HUES6 (cell line): ENCODE results near the gene FRRS1.
"Not testable (repeated sequence)": the region's sequence is repeated elsewhere in the genome, so short reads cannot be mapped to it uniquely, and the experiment has no call there.

Source experiments
- H3K27ac ChIP-seq: 2 replicates; pipeline ENCODE4 v1.7.0; 2013; ENCODE audit warnings: low read depth, mild to moderate bottlenecking, low read length, inconsistent platforms
- H3K27me3 ChIP-seq: 2 replicates; pipeline ENCODE4 v1.6.1; 2013; ENCODE audit warnings: low read length; ENCODE audit not compliant: control insufficient read depth, insufficient read depth
- H3K36me3 ChIP-seq: 2 replicates; pipeline ENCODE4 v1.6.1; 2013; ENCODE audit warnings: low read length; ENCODE audit not compliant: control insufficient read depth, insufficient read depth
- H3K4me1 ChIP-seq: 2 replicates; pipeline ENCODE4 v1.6.1; 2013; ENCODE audit warnings: low read length; ENCODE audit not compliant: control insufficient read depth, insufficient read depth
- H3K4me3 ChIP-seq: 2 replicates; pipeline ENCODE4 v1.5.1; 2013; ENCODE audit warnings: low read depth, low read length
- H3K9ac ChIP-seq: one replicate; pipeline ENCODE4 v1.6.1; 2013; ENCODE audit warnings: mild to moderate bottlenecking, low read length
- H3K9me3 ChIP-seq: 2 replicates; pipeline ENCODE4 v1.6.1; 2013; ENCODE audit warnings: low read depth, low read length; ENCODE audit not compliant: control insufficient read depth, insufficient read depth

Gene FRRS1

DNA sequence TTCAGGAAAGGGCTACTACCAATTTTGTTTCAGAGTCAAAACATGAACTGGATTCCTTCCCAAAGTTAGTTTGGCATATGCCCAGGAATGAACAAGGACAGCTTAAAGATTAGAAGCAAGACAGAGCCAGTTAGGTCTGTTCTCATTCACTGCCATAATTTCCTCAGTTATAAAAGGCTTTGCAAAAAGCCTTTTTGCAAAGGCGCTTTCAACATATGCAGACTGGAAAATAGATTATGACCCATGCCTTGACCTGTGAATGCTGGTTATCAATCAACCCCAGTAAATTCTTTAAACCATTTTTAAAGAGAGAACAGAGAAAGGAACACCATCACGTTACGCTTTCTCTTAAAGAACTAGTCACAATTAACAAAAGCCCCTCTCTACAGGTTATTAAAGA, 1.7 kb upstream of the FRRS1 start:
- no peaks in the 10 kb centered on the region for H3K4me1 ChIP-seq
- no peaks in the 10 kb centered on the region for H3K27me3 ChIP-seq
- H3K36me3 ChIP-seq, result no peaks in the 10 kb centered on the region
- H3K9ac ChIP-seq, result no peak overlapping the region
- no peaks in the 10 kb centered on the region for H3K9me3 ChIP-seq
- no peak overlapping the region for H3K4me3 ChIP-seq
- no peak overlapping the region for H3K27ac ChIP-seq

- Histone ChIP-seq H3K27me3 (no peaks in the 10 kb centered on the region), H3K4me3 (no peak overlapping the region), H3K27ac (no peak overlapping the region), H3K9ac (no peak overlapping the region), H3K36me3 (no peaks in the 10 kb centered on the region), H3K9me3 (no peaks in the 10 kb centered on the region), H3K4me1 (no peaks in the 10 kb centered on the region)
These were observed 1.5 kb downstream of the FRRS1 start for GRCh38 chr1:99764909-99765308.

DNA sequence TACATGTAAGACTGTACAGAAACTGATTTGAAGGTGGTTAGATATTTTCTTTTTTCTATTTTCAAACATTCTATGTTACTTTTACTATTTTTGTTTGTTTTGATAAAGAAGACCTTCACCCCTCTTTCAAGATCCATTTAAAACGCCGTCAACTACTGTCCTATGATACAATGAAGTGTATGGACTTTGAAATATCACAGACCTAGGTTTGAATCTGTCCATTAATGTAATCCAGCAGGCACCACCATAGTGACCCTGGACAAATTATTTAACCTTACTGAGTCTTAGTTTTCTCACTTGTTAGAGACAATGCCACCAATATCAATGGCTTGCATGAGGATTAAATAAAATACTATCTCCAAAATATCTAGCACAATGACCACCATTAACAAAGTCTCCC, 2.0 kb downstream of the FRRS1 start:
- H3K4me1 ChIP-seq, result no peaks in the 10 kb centered on the region
- H3K9me3 ChIP-seq, result peaks cover 4% of the 10 kb centered on the region; the same call in 1 of the 2 replicates

GRCh38 chr1:99763956-99764355, 2.5 kb downstream of the FRRS1 start:
- H3K9me3 ChIP-seq, result peaks cover 9% of the 10 kb centered on the region; the same call in 1 of the 2 replicates
- H3K4me3 ChIP-seq, result no peak overlapping the region
- H3K9ac ChIP-seq, result no peak overlapping the region
- no peaks in the 10 kb centered on the region for H3K27me3 ChIP-seq
- H3K4me1 ChIP-seq, result no peaks in the 10 kb centered on the region
- no peaks in the 10 kb centered on the region for H3K36me3 ChIP-seq
- H3K27ac ChIP-seq, result no peak overlapping the region

More for the DNA sequence above, 2.0 kb downstream of the FRRS1 start:
- no peak overlapping the region for H3K9ac ChIP-seq
- H3K4me3 ChIP-seq, result no peak overlapping the region
- no peaks in the 10 kb centered on the region for H3K27me3 ChIP-seq
- H3K36me3 ChIP-seq, result no peaks in the 10 kb centered on the region
- H3K27ac ChIP-seq, result no peak overlapping the region

- no peak overlapping the region for H3K4me3 ChIP-seq
- peaks cover 12% of the 10 kb centered on the region; the same call in 1 of the 2 replicates for H3K9me3 ChIP-seq
- no peaks in the 10 kb centered on the region for H3K27me3 ChIP-seq
- H3K4me1 ChIP-seq, result peaks cover 3% of the 10 kb centered on the region; the same call in 1 of the 2 replicates
- H3K9ac ChIP-seq, result no peak overlapping the region
- no peak overlapping the region for H3K27ac ChIP-seq
- H3K36me3 ChIP-seq, result no peaks in the 10 kb centered on the region
These were observed 4.7 kb downstream of the FRRS1 start for GRCh38 chr1:99761774-99762173.

GRCh38 chr1:99759518-99760160, 6.8 kb downstream of the FRRS1 start:
- Histone ChIP-seq H3K9me3 (peaks cover 12% of the 10 kb centered on the region; the same call in 1 of the 2 replicates), H3K9ac (no peak overlapping the region), H3K27ac (no peak overlapping the region), H3K27me3 (no peaks in the 10 kb centered on the region), H3K4me3 (no peak overlapping the region), H3K4me1 (peaks cover 3% of the 10 kb centered on the region; the same call in 1 of the 2 replicates), H3K36me3 (no peaks in the 10 kb centered on the region)

GRCh38 chr1:99758686-99759517, 7.5 kb downstream of the FRRS1 start:
- H3K27me3 ChIP-seq, H3K27ac ChIP-seq, H3K4me1 ChIP-seq, H3K4me3 ChIP-seq, H3K9ac ChIP-seq, H3K36me3 ChIP-seq: not testable (repeated sequence)
- peaks cover 12% of the 10 kb centered on the region; the same call in 1 of the 2 replicates for H3K9me3 ChIP-seq

DNA sequence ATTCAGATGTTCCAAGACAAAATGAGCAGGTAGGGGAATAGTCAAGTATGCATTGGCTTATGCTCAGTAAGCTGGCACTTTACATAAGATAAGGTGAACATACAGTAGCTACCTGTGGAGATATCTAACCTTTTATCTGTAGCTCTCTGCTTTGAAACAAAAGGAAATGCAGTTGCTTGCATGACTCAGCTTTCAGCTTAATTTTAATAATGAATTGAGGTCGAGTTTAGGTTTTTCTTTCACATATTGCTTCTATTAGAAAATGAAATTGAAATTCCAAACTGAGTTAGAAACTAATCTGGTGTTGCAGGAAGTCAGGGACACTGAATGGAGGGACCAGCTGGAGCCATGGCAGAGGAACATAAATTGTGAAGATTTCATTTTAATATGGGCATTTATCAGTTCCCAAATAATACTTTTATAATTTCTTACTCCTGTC, 8.3 kb downstream of the FRRS1 start:
- Histone ChIP-seq H3K36me3 (no peaks in the 10 kb centered on the region), H3K9ac (no peak overlapping the region), H3K27ac (no peak overlapping the region), H3K9me3 (peaks cover 12% of the 10 kb centered on the region; the same call in 1 of the 2 replicates), H3K4me1 (peaks cover 3% of the 10 kb centered on the region; the same call in 1 of the 2 replicates), H3K27me3 (no peaks in the 10 kb centered on the region), H3K4me3 (no peak overlapping the region)

DNA sequence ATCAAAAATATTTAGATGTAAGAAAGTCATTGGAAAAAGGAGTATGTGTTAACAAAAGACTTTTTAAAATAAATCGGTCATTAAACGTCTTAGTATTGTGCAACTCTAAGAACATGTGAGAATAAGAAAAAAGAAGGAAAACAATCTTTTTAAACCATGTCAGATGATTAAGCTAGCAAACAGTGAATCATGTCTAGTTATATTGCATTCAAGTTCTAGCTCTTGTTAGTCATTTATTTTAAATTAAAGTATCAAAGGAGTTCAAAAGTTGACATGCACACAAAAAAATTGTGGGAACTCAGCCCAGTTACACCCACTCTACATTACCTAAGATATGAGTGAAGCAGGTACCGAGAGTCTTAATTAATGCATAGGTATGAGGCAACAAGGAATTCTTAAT, 9.8 kb downstream of the FRRS1 start:
- H3K36me3 ChIP-seq, result no peaks in the 10 kb centered on the region
- H3K9me3 ChIP-seq, result peaks cover 12% of the 10 kb centered on the region; the same call in 1 of the 2 replicates
- H3K4me1 ChIP-seq, result peaks cover 3% of the 10 kb centered on the region; the same call in 1 of the 2 replicates
- H3K9ac ChIP-seq, result no peak overlapping the region
- H3K27ac ChIP-seq, result no peak overlapping the region
- H3K4me3 ChIP-seq, result no peak overlapping the region
- no peaks in the 10 kb centered on the region for H3K27me3 ChIP-seq

GRCh38 chr1:99755664-99756063, 10.8 kb downstream of the FRRS1 start:
- Histone ChIP-seq H3K27ac (no peak overlapping the region), H3K27me3 (no peaks in the 10 kb centered on the region), H3K4me3 (no peak overlapping the region), H3K9ac (no peak overlapping the region), H3K4me1 (peaks cover 3% of the 10 kb centered on the region; the same call in 1 of the 2 replicates), H3K36me3 (no peaks in the 10 kb centered on the region), H3K9me3 (peaks cover 12% of the 10 kb centered on the region; the same call in 1 of the 2 replicates)

DNA sequence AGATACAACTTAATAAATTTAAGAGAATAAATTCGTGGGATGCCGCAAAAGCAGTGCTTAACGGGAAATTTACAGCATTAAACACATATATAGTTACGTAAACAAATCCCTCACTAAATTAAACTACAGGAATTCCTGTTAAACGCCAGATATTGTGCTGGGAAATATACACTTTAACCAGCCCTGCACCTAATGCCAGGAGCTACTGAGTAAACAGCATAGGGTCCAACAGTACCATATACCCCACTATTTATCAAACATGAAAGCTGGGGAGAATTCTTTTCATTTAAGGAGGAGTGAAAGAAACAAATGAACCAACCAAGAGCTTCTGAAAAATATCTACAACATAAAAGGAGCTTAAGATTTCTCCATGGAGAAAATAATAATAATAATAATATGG, 11.7 kb downstream of the FRRS1 start:
- Histone ChIP-seq H3K4me3 (no peak overlapping the region), H3K9ac (no peak overlapping the region), H3K27me3 (no peaks in the 10 kb centered on the region), H3K4me1 (peaks cover 3% of the 10 kb centered on the region; the same call in 1 of the 2 replicates), H3K9me3 (peaks cover 10% of the 10 kb centered on the region; the same call in 1 of the 2 replicates), H3K36me3 (no peaks in the 10 kb centered on the region), H3K27ac (no peak overlapping the region)
